NCI-H446 (cell line): ENCODE measurements around the gene ILF2.
"Not testable (repeated sequence)": the region's sequence is repeated elsewhere in the genome, so short reads cannot be mapped to it uniquely, and the experiment has no call there.

Experiments used
- DNase-seq, 2 experiments: peaks; one replicate each; lab custom pipeline; 2025; lab: John Stamatoyannopoulos, UW

The ILF2 gene

DNA sequence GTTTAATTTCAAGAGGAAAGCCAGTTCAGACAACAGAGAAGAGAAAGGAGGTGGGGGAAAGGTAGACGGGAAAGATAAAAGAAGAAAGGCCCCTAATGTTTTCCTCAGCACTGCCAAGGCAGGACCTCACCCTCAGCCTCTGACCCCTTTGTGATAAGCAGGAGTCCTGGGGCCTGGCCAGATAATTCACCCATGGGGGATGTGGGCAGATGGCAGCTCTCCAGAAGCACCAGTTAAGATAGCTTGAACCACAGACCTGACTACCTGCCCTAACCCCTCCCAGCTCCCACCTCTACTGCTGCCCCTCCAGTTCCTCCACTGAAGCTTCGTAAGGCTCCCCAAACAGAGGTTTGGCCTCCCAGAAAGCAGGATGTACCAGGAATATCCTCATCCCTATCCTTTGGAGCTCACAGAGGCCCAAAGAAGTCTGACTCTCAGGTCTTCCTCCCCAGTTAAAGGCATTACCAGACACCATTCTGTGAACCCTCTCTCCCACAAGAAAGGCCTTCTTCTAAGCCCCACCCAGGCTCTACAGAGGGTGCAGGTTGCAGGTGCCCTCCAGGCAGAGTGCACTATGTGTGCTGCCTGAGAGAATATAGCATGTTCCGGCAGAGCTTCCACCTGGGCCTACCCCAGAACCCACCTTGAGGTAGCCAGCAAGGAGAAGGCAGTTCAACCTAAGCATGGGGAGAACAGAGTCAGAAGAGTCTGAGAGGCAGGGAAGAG is 21.5 kb downstream of the ILF2 start:
- DNase-seq, result no peak

DNA sequence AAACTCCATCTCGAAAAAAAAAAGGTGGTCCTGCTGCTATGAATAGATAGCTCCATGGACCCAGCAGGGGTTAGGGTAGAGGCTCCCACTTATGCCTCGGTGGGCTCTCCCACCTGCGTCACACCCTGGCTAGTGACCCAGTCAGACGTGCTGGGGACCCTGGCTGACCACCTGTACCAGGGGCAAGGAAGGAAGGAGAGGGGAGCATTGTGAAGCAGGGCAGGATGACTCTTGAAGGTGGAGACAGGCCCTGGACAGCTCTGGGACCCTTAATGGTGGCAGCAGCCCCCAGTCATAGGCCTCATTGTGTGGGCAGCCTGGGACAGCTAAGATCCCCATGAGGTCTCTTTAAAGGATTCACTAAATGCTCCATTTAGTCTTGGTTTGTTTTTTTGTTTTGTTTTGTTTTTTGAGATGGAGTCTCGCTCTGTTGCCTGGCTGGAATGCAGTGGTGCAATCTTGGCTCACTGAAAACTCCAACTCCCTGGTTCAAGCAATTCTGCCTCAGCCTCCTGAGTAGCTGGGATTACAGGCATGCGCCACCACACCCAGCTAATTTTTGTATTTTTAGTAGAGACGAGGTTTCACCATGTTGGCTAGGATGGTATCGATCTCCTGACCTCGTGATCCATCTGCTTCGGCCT is 22.7 kb downstream of the ILF2 start:
- DNase-seq, result no peak

DNA sequence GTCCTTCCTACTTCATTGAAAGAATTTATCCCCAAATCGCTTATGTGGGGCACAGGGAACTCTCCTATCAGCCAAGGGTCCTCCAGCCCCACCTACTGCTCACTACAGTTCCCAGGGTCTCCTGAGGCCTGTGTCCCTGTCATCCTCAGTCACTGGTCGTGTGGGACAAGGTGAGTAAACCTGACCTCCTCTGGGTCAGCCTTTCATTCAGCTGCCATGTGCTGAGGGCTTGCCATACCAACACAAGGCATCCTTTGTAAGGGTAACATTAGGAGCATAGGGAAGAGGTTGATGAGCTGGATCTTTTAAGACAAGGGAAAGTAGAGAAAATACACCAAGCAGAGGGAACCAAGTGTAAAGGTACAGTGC is 23.5 kb downstream of the ILF2 start:
- DNase-seq, result no peak

- DNase-seq, result no peak
Measured at GRCh38 chr1:153646672-153647345, 24.0 kb downstream of the ILF2 start.

GRCh38 chr1:153643816-153644215 is 27.0 kb downstream of the ILF2 start:
- no peak for DNase-seq

DNA sequence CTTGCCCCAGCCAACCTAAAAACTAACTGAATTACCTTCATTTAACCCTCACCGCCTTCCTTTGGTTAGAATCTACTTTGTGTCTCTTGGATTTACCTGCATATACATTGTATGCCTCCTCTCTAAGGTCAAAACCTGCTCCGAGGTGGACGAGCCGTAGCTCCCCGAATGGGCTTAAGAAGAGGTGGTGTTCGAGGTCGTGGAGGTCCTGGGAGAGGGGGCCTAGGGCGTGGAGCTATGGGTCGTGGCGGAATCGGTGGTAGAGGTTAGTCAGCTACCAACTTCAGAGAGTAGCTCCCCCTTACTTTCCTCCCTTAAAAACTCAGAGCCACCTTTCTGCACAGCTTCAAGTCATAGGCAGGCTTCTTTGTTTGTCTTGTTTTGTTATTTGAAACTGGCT is 27.7 kb downstream of the ILF2 start:
- no peak for DNase-seq

DNA sequence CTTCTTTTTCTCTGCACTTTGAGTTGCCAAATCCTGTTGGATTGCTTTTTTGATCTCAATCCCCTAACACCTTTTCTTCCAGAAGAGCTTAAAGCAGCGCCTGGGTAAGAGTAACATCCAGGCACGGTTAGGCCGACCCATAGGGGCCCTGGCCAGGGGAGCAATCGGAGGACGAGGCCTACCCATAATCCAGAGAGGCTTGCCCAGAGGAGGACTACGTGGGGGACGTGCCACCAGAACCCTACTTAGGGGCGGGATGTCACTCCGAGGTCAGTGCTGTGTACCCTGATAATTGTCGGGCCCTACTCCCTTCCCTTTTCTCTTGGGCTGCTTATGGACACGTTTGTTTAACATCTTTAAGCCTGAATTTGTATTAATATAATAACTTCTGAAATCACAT is 28.6 kb downstream of the ILF2 start:
- no peak for DNase-seq

DNA sequence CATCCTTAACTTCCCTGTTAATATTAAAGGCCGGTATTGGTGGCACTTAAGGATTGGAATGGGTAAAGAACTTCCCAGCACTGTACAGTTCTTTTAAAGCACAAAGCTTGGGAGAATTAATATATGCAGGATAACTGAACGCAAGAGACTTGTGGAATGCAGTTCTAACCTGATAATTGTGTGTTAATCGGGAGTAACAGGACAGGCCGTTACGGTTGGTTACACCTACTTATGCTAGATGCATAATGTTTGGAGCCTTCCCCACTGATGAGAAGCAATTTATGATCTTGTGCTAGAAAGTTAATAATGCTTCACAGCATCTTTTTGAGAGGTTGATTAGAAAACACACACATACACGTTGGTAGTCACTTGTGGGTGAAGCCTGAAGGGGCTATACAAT is 29.9 kb downstream of the ILF2 start:
- DNase-seq, result no peak

GRCh38 chr1:153640213-153640612 is 30.6 kb downstream of the ILF2 start:
- not testable (repeated sequence) for DNase-seq

GRCh38 chr1:153639280-153639679 is 31.5 kb downstream of the ILF2 start:
- no peak for DNase-seq

- no peak for DNase-seq
Measured at GRCh38 chr1:153638261-153638660, 32.5 kb downstream of the ILF2 start.

DNA sequence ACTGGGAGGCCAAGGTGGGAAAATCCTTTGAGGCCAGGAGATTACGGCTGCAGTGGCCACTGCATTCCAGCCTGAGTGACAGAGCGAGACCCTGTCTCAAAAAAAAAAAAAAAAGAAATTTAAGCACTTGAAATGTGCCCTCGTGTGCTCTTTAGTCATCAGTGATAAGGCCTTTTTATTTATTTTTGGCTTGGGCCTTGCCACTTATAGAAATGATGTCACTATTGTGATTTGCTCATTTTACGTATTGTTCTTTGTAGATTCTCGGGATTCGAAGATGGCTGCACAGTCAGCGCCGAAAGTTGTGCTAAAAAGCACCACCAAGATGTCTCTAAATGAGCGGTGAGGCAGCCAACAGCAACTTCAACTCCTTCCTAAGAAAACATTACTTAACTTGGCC is 34.5 kb downstream of the ILF2 start:
- DNase-seq, result no peak

GRCh38 chr1:153635872-153636271 is 34.9 kb downstream of the ILF2 start:
- no peak for DNase-seq

DNA sequence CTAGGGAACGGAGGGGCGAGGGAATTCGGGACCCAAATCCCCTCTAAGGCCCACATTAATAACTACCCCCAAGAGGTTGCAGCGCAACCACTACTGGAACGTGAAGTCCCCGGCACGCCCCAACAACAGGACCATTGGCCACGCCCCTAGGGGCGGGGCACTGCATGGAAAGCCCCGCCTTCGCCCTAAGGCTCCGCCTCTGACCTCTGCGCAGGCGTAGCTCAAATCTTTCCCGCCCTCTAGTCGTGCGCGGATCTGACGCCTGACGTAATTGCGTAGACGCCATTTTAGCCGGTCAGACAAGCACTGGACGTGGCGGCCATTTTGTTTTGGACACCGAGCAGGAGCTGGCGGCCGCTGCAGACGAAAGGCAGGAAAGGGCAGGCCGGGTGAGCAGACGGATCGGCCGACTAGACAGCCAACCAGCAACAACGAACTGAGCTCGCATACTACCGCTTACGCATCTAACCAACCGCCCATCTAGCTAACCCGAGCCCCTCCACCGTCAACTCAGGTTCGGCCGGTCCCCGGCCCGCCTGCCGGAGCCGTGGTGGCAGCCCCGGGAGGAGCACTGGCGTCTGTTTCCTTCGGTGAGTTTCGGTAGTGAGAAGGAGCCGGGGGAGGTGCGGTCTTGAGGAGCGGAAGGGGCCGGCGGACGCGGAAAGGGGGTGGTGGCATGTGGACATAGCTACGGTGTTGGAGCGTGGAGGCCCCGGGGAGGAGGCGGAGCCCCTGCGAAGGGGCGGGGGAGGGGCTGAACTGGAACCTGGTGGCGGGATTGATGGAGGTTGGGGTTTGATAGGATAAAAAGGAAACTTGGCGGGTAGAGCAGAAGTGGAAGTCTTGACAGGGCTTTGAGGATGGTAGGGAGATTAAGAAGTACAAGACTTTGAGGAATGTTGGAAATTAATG is 36.8 kb downstream of the ILF2 start, which contains the start of gene CHTOP:
CHTOP (plus strand) TSS at position 313 of the 912 bp plus-strand sequence. CDS start 2,523 bp downstream, outside the sequence.
- DNase-seq, result peak; percentile 99

- DNase-seq, result no peak
Measured at GRCh38 chr1:153633161-153633753, 37.5 kb downstream of the ILF2 start.

DNA sequence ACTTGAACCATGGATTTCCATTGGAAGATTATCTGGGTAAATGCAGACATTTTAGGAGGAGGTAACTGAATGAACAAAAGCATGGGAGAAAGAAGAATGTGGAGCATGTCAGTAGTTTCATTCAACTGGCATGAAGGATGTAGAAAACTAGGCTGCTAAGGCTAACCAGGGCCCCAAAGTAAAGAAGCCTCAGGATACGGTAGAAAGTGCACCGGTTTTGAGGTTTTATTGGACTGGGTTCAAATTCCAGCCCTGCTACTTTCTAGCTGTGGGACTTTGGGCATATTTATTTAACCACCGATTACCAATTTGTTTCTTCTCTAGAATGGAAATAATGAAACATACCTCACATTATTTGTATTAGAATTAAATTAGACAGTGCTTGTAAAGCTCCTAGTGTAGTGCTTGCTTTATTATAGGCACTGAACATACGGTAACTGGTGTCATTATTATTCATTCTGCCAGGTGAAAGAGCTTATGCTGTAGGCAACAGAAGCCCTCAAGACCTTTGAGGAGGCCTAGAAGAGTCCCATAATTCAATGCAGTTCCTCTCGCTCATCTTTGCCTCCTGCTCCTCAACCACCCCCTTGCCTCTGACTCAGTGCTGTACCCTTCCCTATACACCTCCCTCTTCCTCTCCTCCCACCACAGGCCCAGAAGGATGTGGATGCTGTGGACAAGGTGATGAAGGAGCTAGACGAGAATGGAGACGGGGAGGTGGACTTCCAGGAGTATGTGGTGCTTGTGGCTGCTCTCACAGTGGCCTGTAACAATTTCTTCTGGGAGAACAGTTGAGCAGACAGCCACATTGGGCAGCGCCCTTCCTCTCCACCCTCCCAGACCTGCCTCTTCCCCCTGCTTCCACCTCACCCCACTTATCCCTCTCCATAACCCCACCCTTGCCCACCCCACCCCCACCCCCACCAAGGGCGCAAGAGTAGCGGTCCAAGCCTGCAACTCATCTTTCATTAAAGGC is 39.5 kb downstream of the ILF2 start:
- DNase-seq, result no peak

GRCh38 chr1:153630384-153630783 is 40.4 kb downstream of the ILF2 start:
- DNase-seq, result no peak

- no peak for DNase-seq
Measured at GRCh38 chr1:153629971-153630370, 40.8 kb downstream of the ILF2 start.

GRCh38 chr1:153629343-153629665 is 41.5 kb downstream of the ILF2 start:
- DNase-seq, result no peak

- DNase-seq, result no peak
Measured at GRCh38 chr1:153628638-153629342, 42.0 kb downstream of the ILF2 start.
